ENCODE data around the gene LRRTM3.

The LRRTM3 gene

DNA sequence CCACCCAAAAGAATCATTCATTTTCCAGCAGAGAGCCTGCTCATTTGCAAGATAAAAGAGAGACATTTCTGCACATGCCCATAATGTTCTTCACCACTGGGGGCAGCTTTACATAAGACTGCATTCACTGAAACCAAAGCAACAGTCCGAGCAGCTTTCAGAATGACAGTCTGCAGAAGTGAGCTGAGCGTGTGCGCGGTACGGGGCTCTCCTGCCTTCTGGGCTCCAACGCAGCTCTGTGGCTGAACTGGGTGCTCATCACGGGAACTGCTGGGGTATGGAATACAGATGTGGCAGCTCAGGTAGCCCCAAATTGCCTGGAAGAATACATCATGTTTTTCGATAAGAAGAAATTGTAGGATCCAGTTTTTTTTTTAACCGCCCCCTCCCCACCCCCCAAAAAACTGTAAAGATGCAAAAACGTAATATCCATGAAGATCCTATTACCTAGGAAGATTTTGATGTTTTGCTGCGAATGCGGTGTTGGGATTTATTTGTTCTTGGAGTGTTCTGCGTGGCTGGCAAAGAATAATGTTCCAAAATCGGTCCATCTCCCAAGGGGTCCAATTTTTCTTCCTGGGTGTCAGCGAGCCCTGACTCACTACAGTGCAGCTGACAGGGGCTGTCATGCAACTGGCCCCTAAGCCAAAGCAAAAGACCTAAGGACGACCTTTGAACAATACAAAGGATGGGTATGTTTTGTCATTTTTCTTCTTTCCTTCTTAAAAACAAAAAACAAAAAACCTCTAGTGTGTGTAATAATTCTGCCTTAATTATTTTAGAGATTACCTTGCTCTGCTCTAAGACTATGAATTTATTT lies at the start of gene LRRTM3:
Gene LRRTM3 (plus strand): TSS at position 141 of the 820 bp plus-strand sequence.
- DNase-seq, result no peak

DNA sequence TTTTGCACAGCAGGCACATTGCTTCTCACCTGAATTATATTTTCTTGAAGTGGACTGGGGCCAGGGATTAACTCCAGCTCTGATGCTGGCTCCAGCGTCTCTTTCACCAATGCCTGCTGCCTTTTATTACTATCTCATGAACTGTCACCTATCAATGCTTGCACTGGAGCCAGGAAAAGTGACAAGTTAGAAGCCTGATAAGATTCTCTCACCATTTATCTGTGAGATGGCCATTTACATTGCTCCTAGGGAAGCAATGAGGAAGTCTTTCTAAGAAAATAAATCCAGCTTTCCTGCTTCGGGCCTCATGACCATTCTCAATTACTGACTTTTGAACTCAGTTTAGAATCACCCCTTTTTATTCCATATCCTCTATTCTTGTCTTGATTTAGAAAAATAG lies 48.5 kb upstream of the LRRTM3 start:
- DNase-seq, result no peak

DNA sequence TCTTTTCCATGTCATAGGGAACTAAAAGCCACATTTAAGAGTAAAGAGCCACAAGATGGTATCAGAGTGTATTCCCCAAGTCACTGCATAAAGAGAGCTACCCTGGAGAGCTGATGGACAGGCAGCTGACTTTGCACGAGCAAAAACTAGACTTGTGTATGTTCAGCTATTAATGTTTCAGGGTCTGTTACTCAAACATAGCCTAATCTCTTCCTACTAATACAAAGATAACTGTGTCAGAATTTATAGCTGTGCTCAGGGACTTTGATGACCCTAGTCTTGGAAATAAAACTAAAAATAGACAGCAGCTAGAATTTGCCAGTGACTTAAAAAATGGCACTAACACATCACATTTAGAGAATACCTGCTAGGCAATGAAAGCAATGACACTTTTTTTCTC lies 45.5 kb upstream of the LRRTM3 start:
- DNase-seq, result no peak

DNA sequence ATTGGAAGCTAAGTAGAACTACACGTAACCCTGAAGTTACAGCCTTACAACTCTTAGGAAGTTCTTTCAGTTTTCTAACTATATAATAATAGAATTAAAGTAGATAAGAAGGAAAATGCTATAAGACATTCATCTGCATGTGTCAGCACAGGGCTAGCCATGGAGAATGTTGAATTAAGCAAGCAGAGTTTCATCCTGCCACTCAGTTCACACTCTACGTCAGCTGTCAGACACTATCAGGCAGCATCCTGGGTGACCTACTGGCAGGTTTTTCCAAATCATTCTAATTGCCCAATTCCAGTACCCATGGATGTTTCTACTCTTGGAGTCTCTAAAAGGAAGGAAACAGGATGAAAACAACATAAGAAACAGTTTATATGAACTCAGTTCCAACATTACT lies 45.0 kb upstream of the LRRTM3 start:
- no peak for DNase-seq

DNA sequence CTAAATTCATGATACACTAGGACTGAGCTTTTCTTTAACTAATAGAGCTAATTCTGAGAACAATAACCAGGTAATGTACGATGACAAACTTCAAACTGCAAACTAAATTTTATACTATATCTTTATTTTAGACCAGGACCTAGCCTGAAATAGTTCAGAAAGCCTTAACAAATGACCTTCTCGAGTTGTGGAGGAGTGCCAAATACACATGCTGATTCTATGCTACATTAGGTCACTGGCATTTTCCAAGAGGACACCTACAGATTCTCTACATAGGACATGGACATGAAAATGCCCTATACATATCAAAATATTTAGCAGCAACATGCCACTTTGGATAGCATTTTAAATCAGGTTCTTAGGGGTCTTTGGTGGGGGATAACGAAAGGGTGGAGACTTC lies 44.0 kb upstream of the LRRTM3 start:
- DNase-seq, result no peak

DNA sequence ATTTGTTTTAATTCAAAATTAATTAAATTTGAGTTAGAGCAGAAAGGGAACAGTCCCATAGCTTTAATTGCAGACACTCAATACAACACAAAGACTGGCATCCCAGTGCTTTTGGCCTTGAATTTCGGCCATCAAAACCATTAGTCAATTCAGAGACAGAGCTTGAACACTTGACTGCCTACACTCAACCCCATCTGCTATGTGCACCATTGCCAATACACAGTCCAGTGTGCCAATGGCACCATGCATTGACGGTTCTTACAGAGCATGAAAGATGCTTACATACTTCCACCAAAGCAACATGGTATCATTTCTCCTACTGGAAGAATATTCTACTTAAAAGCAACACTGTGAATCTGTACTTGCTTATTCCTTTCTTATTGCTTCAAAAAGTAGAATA lies 43.6 kb upstream of the LRRTM3 start:
- no peak for DNase-seq

DNA sequence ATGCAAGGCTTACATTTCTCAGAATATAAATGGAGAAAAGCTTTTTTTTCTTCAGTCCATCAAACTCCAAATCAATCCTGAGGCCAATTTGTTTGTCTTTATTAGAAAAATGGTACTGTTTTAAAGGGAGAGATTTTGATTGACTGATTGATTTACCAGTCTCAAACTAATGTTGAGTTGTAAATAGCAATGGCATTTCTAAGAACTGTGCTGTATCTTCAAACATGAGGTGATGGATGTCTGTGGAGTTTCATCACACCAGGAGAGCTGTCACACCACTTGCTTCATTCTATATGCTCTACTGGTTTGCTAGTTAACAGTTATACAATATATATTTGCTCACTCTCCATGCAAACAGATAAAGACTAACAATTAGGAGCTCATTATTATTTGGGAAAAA lies 39.0 kb upstream of the LRRTM3 start:
- DNase-seq, result no peak

DNA sequence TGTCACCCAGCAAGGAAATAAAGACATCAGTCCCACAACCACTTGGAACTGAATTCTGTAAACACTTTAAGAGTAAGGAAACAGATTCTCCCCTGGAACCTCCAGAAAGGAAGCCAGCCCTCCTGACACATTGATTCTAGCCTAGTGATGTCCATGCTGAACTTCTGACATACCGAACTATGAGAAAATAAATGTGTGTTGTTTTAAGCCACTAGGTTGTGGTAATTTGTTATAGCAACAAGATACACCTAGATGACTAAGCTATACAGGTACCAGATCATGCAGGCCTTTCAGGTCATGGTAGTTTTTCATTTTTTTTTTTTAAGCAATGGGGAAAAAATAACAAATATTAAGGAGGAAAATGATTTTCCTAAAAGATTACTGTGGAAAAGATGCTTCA lies 37.6 kb upstream of the LRRTM3 start:
- DNase-seq, result no peak

DNA sequence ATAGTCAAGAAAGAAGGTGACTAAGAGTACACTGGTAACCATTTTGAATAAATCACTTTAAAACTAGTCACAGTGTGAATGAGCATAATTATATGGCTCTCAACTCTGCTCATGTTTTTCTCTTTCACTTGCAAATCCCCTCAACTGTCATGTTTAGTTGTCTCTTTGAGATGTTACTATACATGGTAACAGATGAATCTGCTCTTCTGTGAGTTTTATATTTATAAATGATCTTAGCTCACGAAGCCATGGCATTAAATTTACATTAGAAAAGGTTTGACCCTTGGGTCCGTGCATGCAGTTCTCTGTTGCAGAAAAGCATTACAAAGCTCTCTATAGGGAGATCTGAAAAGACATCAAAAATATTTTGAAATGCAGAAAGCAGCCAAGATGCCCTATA lies 33.0 kb upstream of the LRRTM3 start:
- DNase-seq, result no peak

DNA sequence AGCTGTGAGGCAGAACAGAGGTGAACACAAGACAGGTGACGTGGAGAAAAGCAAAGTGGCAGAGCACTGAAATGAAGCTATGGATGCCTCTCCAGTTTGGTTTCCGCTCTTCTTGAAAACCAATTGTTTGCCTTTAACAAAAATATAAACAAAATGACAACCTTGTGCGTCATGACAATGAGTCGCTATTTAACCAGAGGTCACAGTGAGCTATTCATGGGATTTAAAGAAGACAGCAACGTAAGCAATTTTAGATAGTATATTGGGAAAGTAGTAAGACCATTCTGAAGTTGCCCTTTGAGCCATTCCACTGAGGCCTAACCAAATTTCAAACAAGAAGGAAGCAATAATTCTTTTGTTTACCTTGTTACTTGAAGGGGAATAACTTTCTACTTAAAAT lies 15.2 kb upstream of the LRRTM3 start:
- DNase-seq, result no peak

DNA sequence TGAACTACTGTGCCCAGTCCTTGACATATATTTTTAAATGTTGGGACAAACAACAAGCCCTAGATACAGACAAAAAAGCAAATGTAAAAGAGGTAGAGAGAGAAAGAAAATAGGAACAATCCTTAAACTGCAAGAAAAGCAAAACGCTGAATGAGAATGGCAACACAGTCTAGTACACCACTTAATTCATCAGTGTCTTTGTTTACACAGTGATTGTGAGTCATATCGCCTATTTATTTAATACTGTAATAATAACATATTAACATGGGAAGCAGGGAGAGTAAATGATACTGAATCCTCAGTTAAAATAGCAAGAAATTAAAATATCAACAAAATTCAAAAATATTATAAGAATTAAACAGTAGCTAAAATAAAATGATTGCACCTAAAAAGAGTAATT lies 9.8 kb upstream of the LRRTM3 start:
- DNase-seq, result no peak

DNA sequence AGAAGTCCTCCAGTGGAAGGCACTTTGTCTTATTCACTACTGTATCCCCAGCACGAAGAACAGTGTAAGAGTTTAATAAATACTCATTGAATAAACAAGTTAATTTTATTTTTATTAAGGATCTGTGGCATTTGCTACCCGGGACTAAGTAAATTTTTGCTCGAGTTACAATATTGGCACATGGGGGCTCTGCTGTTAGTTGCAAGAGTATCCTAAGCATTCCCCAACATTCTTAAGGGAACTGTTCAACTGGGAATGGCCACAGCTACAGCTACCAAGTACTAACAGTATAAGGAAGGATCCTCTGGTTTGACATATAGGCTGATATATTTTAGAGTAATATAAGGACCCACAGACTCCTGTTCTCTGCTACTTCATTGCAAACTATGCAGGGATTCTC lies 8.7 kb upstream of the LRRTM3 start:
- no peak for DNase-seq

DNA sequence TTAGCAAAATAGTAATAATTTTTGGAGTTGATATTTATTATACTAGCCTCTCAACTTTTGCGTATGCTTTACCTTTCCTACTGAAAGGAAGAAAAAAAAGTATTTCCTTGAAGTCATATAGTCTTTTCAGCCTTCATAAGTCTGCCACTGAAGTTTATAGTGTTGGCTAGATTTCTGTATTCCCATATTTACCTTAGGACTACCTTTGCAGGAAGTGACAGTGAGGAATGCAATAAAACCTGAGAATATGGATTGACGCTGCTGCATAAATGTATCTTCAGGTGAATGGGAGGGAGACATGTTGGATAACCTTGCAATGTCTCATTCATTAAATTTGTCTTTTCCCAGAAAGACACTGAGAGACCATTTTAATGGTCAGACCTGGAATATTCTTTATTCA lies 6.6 kb upstream of the LRRTM3 start:
- no peak for DNase-seq

DNA sequence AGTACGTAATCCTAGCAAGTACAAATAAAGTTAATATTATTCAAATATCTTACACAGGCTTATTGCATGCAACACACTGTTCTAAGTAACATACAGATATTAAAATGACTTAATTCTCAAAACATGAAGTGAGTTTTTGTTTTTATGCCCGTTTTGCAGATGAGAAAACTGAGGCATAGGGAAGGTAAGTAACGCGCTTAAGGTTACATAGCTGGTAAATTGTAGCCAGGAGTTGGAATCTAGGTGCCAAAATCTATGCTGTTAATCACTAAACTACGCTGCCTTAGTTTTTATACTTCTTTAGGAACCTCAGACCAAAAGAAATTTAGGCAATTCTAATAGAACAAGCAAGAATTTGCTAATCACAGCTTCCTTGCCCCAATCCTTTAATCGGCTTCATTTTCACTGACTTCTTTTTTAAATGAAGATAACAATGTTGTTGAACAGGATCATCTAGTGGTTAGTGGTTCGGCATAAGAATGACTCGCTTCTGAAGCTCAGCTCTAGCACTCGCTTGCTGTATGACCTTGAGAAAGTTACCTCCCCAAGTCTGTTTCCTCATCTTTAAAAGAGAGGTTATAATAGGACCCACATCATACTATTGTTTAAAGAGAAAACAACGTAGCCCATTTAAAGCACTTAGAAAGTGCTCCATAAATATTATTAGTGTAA lies 1.0 kb upstream of the LRRTM3 start:
- DNase-seq, result no peak

DNA sequence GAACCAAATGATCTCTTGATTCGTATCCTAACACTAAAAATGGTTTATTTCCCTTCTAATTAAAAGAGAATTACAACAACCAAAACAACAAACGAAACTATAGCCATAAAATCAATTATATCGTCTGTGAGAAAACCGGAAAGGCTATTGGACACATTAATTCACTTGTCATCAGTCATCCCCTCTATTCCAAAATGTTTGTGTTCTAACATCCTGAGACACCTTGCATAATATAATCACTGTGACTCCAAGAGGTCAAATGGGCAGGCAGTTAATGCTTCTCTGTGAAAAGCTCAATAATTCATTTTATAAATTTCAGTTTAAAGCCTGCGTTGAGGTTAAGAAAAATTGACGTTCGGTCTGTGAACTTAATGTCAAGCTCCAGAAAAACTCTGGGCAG lies 463 bp upstream of the LRRTM3 start:
- no peak for DNase-seq

DNA sequence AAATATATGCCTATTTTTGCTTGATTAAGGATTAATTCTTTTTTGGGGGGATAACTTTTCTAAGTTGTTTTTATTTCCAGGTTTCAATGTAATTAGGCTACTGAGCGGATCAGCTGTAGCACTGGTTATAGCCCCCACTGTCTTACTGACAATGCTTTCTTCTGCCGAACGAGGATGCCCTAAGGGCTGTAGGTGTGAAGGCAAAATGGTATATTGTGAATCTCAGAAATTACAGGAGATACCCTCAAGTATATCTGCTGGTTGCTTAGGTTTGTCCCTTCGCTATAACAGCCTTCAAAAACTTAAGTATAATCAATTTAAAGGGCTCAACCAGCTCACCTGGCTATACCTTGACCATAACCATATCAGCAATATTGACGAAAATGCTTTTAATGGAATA lies 1.0 kb downstream of the LRRTM3 start:
- no peak for DNase-seq

DNA sequence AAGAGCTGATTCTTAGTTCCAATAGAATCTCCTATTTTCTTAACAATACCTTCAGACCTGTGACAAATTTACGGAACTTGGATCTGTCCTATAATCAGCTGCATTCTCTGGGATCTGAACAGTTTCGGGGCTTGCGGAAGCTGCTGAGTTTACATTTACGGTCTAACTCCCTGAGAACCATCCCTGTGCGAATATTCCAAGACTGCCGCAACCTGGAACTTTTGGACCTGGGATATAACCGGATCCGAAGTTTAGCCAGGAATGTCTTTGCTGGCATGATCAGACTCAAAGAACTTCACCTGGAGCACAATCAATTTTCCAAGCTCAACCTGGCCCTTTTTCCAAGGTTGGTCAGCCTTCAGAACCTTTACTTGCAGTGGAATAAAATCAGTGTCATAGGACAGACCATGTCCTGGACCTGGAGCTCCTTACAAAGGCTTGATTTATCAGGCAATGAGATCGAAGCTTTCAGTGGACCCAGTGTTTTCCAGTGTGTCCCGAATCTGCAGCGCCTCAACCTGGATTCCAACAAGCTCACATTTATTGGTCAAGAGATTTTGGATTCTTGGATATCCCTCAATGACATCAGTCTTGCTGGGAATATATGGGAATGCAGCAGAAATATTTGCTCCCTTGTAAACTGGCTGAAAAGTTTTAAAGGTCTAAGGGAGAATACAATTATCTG lies 1.6 kb downstream of the LRRTM3 start:
- DNase-seq, result no peak

DNA sequence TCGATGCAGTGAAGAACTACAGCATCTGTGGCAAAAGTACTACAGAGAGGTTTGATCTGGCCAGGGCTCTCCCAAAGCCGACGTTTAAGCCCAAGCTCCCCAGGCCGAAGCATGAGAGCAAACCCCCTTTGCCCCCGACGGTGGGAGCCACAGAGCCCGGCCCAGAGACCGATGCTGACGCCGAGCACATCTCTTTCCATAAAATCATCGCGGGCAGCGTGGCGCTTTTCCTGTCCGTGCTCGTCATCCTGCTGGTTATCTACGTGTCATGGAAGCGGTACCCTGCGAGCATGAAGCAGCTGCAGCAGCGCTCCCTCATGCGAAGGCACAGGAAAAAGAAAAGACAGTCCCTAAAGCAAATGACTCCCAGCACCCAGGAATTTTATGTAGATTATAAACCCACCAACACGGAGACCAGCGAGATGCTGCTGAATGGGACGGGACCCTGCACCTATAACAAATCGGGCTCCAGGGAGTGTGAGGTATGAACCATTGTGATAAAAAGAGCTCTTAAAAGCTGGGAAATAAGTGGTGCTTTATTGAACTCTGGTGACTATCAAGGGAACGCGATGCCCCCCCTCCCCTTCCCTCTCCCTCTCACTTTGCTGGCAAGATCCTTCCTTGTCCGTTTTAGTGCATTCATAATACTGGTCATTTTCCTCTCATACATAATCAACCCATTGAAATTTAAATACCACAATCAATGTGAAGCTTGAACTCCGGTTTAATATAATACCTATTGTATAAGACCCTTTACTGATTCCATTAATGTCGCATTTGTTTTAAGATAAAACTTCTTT lies 2.3 kb downstream of the LRRTM3 start:
- no peak for DNase-seq

DNA sequence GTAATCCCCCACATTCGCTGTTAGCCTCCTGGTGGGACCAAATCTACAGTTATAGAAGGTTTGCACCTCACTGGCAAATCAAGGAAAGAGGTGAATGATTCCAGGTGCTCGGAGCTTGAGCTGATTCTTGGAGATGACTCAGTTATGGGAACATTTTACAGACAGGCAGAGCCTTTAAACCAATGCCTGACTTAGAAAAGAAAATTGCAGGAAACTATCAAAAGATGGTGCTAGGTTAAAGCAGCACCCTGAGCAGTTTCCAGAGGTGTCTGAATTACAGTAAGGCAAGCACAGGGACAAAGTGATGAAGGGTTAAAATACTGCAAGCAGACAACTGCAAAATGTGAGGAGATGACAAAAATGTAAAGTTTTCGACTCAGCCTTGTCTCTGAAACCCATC lies 2.9 kb downstream of the LRRTM3 start:
- no peak for DNase-seq

DNA sequence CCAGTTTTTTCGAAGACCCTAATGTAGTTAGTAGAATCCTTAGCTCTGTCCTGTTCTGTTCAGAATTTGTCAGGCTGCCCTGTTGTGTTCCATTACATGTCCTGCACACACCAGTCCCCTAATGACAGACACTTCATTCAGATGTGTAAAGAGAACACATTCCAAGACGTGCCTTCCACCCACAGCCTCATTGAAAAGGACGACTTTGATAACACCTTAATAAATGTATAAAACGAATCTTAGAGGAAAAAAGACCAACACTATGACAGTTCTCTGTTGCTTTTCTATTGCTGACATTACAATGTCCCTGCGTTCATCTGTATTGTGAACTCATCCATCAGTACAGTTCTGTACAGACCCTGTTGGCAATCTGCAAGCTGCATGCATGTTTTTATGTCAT lies 3.5 kb downstream of the LRRTM3 start:
- DNase-seq, result no peak

DNA sequence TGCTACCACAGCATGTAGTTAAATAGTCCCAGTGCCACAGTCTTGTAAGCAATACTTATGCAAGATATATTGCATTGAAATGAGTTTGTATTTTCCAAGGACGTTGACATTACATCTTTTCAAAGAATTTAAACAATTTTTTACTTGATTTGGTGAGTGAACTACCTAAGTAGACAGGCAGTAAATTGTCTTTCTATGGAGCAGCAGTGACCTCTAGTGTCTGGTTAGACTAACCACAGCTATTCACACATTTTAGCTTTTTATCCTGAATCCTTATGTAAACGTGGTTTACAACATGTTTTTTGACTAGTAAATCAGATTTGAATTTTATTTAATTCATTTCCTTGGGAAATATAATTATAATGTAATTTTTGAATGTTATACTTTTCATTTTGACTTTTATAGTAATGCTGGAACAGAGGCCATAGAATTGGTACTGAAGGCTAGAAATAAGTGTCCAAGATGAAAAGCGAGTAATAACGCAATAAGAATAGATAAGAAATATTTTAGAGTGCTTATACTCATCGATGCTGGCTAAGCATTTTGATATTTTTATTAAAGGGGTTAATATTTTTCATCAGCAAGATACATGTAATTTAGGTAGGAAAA lies 5.6 kb downstream of the LRRTM3 start:
- DNase-seq, result no peak

DNA sequence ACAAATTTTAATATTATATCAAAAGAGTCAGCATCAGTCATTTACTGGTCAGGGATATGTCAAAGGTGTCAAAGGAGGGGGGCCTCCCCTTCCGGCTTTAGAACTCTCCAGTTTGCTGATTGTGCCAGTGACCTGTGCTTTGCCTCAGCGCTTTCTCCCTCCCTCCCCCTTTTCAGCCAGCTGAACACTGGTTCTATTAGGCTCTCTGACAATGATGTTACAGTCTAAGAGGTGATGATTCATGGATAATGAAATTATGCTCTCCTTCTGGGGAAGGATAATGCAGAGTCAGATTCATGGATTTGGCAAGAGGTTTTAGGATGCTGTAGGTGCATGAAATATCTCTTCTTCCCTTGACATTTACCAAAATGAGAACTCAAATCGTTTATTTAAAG lies 6.1 kb downstream of the LRRTM3 start:
- DNase-seq, result no peak

DNA sequence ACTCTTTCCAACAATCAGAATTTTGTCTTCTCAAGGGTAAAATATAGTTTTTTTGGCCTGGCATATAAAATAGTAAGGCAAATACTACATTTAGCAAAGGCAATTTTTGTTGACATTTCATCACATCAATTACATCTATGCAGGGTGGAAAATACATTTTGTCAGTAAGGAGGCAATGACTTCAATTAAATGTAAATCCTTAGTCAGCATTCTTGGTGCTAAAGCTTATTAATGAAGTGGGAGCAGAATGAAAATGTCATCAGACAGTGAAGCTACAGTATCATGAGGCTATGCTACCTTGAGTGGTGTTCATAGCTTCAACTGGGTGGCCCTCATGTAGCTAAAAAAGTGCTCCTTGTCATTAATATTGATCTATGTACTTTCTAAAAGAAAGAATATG lies 8.9 kb downstream of the LRRTM3 start:
- no peak for DNase-seq

Data from stimulated activated CD4-positive, alpha-beta T cell treated with anti-CD3 and anti-CD28 coated beads, Interleukin-4, amount 100 ng/mL, for 4 hours (primary cell).